Kidney (tissue), 14 donors: Measurements from ENCODE around the gene GNG8. TPM values are rescaled to one million over a fixed set of nuclear protein-coding genes. Genes with fewer than 3 reads are reported as not detected.

Source experiments
- DNase-seq, 5 donors: peaks; one replicate each; pipeline ENCODE4 v3.0.0-alpha.2; 2013 to 2020
- FAIRE-seq: peaks from 2 replicates; lab custom pipeline; 2012; peaks lifted over from hg19 to GRCh38; lab: Jason Lieb, UNC
- H3K27ac ChIP-seq, 2 donors: one replicate each; pipeline ENCODE4 v1.7.0; 2013; ENCODE audit warnings: low read depth in 2 of 2, low read length in 2 of 2, inconsistent platforms in 1 of 2
- H3K27me3 ChIP-seq: one replicate; pipeline ENCODE4 v1.7.1; 2013; ENCODE audit warnings: low read length, inconsistent platforms; ENCODE audit not compliant: control insufficient read depth, insufficient read depth
- H3K36me3 ChIP-seq, 3 donors: one replicate each; pipeline versions ENCODE4 v1.7.0 to v1.7.1; 2013; ENCODE audit warnings: low read length in 3 of 3, control low read depth in 1 of 3, inconsistent platforms in 1 of 3; ENCODE audit not compliant: insufficient read depth in 3 of 3, control insufficient read depth in 2 of 3
- H3K4me1 ChIP-seq, 3 donors: one replicate each; pipeline versions ENCODE4 v1.7.0 to v1.7.1; 2013; ENCODE audit warnings: low read length in 3 of 3, inconsistent platforms in 1 of 3, low read depth in 1 of 3; ENCODE audit not compliant: control insufficient read depth in 2 of 3, insufficient read depth in 2 of 3
- H3K4me3 ChIP-seq, 3 donors: one replicate each; pipeline versions ENCODE4 v1.7.0 to v1.8.1; 2013; ENCODE audit warnings: low read length in 3 of 3, control low read depth in 1 of 3, inconsistent platforms in 1 of 3
- H3K9ac ChIP-seq, 3 donors: one replicate each; pipeline versions ENCODE4 v1.7.0 to v1.7.1; 2013; ENCODE audit warnings: low read length in 3 of 3, control low read depth in 1 of 3, inconsistent platforms in 1 of 3
- H3K9me3 ChIP-seq, 3 donors: one replicate each; pipeline versions ENCODE4 v1.7.0 to v1.7.1; 2013; ENCODE audit warnings: low read length in 3 of 3, control low read depth in 1 of 3, inconsistent platforms in 1 of 3; ENCODE audit not compliant: control insufficient read depth in 2 of 3, insufficient read depth in 1 of 3
- intact Hi-C: fragments of 100-400 bp; cut with DNase I; formaldehyde crosslinking; loops from one replicate; pipeline ENCODE4 v1.11.1; 2022
- polyA plus RNA-seq: library from polyadenylated mRNA; stranded (reverse); fragments of 350-450 nt; fragmentation: Illumina TruSeq; extraction: RNeasy Lipid Tissue Mini Kit (QIAGEN cat#74804); gene quantifications from one replicate; pipeline ENCODE4 v1.2.3, GENCODE V29; 2014; ENCODE audit warnings: low read depth, low replicate concordance; ENCODE audit not compliant: insufficient read depth
- total RNA-seq: library from RNA; stranded (reverse); fragmentation: NEBNext Ultra II Directional; extraction: Animal tissue kit (Norgen Biotek cat#: 25700); gene quantifications from one replicate; pipeline ENCODE4 v1.2.1, GENCODE V29; 2021
- TF ChIP-seq, protein P1 (sequence below): IDR thresholded peaks from 3 replicates; pipeline ENCODE4 v1.5.1; 2012; ENCODE audit warnings: mild to moderate bottlenecking, moderate library complexity, borderline replicate concordance; ENCODE audit not compliant: insufficient read depth; ENCODE audit errors: extremely low read depth
- donor health status: control.
- donor health status: control.
- donor health status: control.
- donor health status: control.
- donor health status: control.
- donor health status: DM: yes; HTN: yes; CAD: no.
- donor health status: Normal renal cell carcinoma (clear cell type).

The GNG8 gene
- total and polyA plus RNA-seq, 2 donors from 2014 or later = not detected

- H3K9ac ChIP-seq = no peak overlapping the region
- no peak overlapping the region for H3K4me3 ChIP-seq
- H3K9me3 ChIP-seq = no peaks in the 10 kb centered on the region
- DNase-seq (no peak), FAIRE-seq (no peak)
- H3K36me3 ChIP-seq = peaks cover 0 to 40% (median 21%) of the 10 kb centered on the region in 3 donors
- no peak overlapping the region for H3K27ac ChIP-seq
- H3K4me1 ChIP-seq = peaks cover 0 to 22% (median 20%) of the 10 kb centered on the region in 3 donors
- no peaks in the 10 kb centered on the region for H3K27me3 ChIP-seq
- intact Hi-C loops = no loop called here
- TF ChIP-seq, protein P1, sequence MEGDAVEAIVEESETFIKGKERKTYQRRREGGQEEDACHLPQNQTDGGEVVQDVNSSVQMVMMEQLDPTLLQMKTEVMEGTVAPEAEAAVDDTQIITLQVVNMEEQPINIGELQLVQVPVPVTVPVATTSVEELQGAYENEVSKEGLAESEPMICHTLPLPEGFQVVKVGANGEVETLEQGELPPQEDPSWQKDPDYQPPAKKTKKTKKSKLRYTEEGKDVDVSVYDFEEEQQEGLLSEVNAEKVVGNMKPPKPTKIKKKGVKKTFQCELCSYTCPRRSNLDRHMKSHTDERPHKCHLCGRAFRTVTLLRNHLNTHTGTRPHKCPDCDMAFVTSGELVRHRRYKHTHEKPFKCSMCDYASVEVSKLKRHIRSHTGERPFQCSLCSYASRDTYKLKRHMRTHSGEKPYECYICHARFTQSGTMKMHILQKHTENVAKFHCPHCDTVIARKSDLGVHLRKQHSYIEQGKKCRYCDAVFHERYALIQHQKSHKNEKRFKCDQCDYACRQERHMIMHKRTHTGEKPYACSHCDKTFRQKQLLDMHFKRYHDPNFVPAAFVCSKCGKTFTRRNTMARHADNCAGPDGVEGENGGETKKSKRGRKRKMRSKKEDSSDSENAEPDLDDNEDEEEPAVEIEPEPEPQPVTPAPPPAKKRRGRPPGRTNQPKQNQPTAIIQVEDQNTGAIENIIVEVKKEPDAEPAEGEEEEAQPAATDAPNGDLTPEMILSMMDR = no peak
These were observed 27.8 kb downstream of the GNG8 start for GRCh38 chr19:46608178-46608577.

GRCh38 chr19:46607448-46607841, 28.6 kb downstream of the GNG8 start:
- H3K4me1 ChIP-seq = peaks cover 0 to 29% (median 20%) of the 10 kb centered on the region in 3 donors
- no peaks in the 10 kb centered on the region for H3K9me3 ChIP-seq
- H3K9ac ChIP-seq = no peak overlapping the region
- H3K4me3 ChIP-seq = no peak overlapping the region
- TF ChIP-seq, protein P1 = no peak
- H3K27ac ChIP-seq = no peak overlapping the region
- DNase-seq (peak in 1 of 5 donors; percentile 63), FAIRE-seq (no peak)
- H3K36me3 ChIP-seq = peaks cover 0 to 40% (median 21%) of the 10 kb centered on the region in 3 donors
- intact Hi-C loops = no loop called here
- no peaks in the 10 kb centered on the region for H3K27me3 ChIP-seq

DNA sequence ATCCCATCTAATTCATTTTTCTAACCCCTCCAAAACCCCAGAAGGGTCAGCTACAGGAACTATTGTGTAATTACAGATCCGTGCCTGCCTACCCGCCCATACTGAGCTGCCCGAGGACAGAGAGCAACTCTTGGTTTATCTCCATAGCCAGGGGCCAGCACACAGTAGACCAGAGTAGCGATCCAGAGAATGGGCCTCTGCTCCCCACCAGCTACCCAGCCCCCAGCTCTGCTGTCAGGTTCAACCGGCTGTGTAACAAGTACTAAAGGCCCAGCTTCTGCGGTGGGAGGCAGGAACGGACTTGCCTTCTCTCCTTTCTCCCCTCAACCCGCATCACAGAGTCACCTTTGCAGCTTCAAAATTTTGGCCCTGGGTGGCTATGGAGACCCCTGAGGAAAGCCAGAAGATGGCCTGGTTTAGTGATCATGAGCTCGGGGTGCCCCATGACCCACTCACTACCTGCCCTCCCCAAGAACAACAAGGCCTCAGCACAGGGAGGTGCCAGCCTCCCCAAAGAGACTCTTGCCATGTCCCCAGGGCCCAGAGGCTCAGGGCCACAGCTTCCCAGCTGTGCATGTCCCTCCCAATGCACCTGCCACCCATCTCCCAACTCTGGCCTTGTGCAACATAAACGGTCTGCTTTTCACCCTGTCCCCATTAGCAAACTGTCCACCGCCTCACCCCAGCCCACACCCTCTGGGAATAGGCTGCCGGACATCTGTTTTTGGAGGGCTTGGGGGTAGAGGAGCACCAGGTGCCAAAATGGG, 29.1 kb downstream of the GNG8 start:
- Histone ChIP-seq H3K27ac (no peak overlapping the region), H3K36me3 (peaks cover 0 to 40% (median 21%) of the 10 kb centered on the region in 3 donors), H3K4me3 (no peak overlapping the region), H3K27me3 (no peaks in the 10 kb centered on the region), H3K9me3 (no peaks in the 10 kb centered on the region), H3K4me1 (peaks cover 0 to 31% (median 20%) of the 10 kb centered on the region in 3 donors), H3K9ac (no peak overlapping the region)
- intact Hi-C loops = no loop called here
- FAIRE-seq (no peak), DNase-seq (peak in 1 of 5 donors; percentile 53)
- TF ChIP-seq, protein P1 = no peak
